Measurements from ENCODE around the gene ELOVL4.
A peak's percentile ranks its signal among the peaks of the same experiment; 100 is the strongest.

ELOVL4 gene

DNA sequence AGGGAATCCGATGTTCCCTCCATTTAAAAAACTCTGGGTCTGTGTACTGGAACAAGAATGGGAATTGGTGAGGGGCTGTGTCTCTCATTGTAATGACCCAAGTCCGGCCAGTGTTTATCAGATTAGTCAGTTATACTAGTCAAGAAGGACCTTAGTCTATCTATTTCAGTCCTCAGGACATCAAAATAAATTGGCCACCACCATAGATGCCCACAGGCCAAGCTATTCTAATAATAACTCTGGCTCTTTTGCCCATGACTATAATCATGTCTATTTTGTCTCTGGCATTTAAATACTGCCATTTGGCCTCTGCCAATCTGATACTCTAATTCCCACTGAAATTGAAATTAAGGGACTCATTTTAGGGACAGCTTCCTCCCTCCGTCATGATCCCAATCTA is 37.8 kb downstream of the ELOVL4 start:
- DNase-seq = no peak

DNA sequence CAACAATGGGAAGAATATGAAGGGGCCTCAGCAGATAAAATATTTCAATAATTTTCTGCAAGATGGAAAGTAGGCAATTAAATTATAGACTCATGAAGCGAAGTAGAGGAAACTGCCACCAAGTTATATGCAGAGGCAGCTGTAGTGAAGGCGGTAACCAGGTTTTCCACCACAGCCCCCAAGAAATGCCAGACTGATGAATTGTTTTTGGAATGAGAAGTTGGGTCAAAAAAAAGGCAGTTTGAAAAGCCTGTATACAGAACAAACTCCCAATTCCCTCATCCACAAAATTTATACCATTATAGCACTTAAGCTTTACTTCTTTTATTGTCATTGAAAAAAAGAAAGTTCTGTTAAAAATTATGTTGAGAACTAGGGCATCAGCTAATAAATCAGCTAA is 45.3 kb downstream of the ELOVL4 start:
- no peak for DNase-seq

- DNase-seq = no peak
These were observed 49.3 kb downstream of the ELOVL4 start for GRCh38 chr6:79898076-79898475.

DNA sequence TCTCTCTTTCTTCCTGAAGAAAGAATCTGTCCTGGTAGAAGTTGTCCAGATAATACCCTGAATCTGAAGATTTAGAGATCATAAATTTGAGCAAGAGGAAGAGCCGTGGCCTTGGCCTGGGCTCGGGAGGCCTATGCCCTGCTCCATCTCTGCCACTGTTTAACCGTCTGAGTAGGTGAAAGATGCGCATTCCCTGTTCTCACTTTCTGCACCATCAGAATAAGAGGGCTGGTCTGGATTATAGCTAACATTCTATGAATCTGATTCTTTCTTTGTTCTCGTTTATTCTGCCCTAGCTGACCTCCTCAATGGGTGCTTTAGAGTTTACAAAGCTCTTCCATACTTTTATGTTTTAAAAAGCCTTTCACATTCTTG is 51.3 kb downstream of the ELOVL4 start:
- DNase-seq = no peak

- DNase-seq = no peak
These were observed 51.8 kb downstream of the ELOVL4 start for GRCh38 chr6:79895382-79896074.

DNA sequence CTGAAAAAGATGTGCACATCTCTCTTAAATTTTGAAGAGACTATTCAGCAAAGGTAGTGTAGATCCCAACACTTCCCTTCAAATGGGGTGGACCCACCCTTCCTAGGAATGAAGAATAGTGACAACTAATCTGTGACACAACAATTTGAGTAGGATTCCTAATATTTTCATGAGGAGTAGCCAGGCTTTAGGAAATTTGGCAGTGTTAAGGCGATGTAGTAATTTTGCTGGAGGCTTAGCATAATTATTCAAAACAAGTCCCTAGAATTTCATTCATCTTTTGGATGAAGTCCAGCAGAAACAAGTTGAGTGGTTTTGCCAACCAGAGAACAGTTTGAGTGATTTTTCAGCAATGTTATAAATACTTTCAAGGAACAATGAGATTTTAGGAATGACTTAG is 52.4 kb downstream of the ELOVL4 start:
- DNase-seq = no peak

GRCh38 chr6:79888587-79888986 is 58.8 kb downstream of the ELOVL4 start:
- DNase-seq = no peak

DNA sequence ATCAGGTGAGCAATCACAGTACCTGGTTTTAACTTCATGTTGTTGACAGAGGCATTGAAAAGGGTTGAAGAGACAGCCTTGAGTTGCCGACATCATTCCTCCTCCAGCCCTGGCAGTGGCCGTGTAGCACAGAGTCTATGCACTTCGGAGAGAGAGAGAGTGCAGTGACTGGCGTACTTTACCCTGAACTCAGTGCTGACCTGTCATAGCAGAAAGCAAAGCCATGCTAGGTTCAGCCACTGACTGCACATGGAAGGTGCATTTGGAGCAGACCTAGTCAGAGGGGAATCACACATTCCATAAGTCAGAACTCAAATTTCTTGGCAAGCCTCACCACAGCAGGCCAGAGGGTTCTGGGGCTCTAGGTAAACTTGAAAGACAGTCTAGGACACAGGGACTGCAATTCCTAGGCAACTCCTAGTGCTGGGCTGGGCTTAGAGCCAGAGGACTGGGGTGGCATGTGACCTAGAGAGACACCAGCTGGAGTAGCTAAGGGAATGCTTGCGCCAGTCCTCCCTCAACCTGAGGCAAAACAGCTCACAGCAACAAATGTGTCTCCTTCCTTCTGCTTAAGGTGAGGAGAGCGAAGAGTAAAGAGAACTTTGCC is 69.1 kb downstream of the ELOVL4 start:
- DNase-seq = peak; percentile 4

DNA sequence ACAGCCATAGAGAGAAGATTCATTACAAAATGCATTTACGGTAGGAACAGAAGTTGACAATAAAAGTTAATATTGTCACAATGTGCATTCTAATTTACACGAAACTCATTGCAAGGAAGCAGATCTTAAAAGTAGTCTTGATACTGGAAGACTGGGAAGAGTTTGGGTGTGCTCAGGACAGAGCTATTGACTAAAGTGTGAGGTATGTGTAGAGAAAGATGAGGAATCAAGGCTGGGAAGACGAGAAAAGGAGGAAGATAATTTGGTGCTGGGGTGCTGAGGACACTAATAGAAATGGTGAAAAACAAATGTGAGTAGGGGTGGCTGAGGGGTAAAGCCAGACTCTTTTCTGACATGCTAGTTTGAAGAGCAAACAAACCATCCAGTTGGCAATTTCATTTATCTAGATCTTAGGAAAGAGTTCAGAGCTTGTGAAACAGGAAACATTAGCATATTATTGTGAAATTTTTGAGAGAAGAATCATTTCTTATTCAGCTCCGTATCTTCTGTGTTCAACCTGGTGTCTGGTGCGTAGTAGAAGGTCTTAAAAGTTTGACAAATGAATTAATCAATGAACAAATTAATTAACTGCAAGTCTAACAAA is 72.7 kb downstream of the ELOVL4 start:
- no peak for DNase-seq

GRCh38 chr6:79872986-79873385 is 74.4 kb downstream of the ELOVL4 start:
- peak; percentile 10 for DNase-seq

GRCh38 chr6:79872303-79872702 is 75.0 kb downstream of the ELOVL4 start:
- peak; percentile 52 for DNase-seq

DNA sequence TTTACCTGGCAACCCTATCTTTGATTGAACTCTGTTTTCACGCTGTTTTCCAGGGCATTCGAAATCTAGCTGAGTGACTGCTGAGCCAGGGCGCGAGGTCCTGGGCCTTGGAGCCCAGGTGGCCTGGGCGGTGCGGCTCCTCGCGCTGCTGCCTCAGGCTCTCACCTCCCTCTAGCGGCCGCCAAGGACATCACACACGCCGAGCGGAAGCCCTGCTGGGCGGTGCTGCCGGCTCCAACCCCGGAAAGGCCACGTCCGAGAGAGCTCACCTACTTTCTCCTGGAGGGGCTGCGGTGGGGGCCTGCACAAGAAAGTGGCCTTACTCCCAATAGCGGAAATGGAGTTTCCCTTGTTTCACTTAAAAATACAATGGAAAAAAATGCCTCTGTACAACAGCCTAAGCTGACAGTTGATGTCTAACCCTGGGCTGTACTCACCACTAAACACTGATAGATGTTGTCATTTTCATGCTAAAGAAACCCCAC is 77.7 kb downstream of the ELOVL4 start:
- DNase-seq = peak; percentile 88

GRCh38 chr6:79869184-79869583 is 78.2 kb downstream of the ELOVL4 start:
- DNase-seq = no peak

- peak; percentile 87 for DNase-seq
These were observed 79.1 kb downstream of the ELOVL4 start for GRCh38 chr6:79868098-79868722.

Measured in DMS53 (cell line).